ENCODE data around the gene SH3RF3. TPM values are rescaled to one million over a fixed set of nuclear protein-coding genes. Genes with fewer than 3 reads are reported as not detected.

The SH3RF3 gene
- total RNA-seq, 1 donor from 2014 or later, result 7.9 TPM

- intact Hi-C loops (cut with micrococcal nuclease), result no loop called here
- no peaks in the 10 kb centered on the region for H3K36me3 ChIP-seq
- no peak overlapping the region for H3K4me3 ChIP-seq
- H3K9me3 ChIP-seq (replicated peaks), result no peaks in the 10 kb centered on the region
- H3K27me3 ChIP-seq (ENCODE audit: low read depth), result no peaks in the 10 kb centered on the region
- TF ChIP-seq CTCF (IDR thresholded peaks at IDR 0.05; ENCODE audit: borderline replicate concordance), result no peak
- H3K4me1 ChIP-seq, result peaks cover 63% of the 10 kb centered on the region
- no peak overlapping the region for H3K27ac ChIP-seq (replicated peaks)
- no peak for DNase-seq
Measured at GRCh38 chr2:109269706-109270504, 140.9 kb downstream of the SH3RF3 start.

- no peak for TF ChIP-seq CTCF (IDR thresholded peaks at IDR 0.05; ENCODE audit: borderline replicate concordance)
- H3K9me3 ChIP-seq (replicated peaks), result no peaks in the 10 kb centered on the region
- H3K36me3 ChIP-seq, result no peaks in the 10 kb centered on the region
- DNase-seq, result no peak
- intact Hi-C loops (cut with micrococcal nuclease), result no loop called here
- H3K4me3 ChIP-seq, result no peak overlapping the region
- H3K27ac ChIP-seq (replicated peaks), result peak overlapping the region; percentile 2
- peaks cover 63% of the 10 kb centered on the region for H3K4me1 ChIP-seq
- no peaks in the 10 kb centered on the region for H3K27me3 ChIP-seq (ENCODE audit: low read depth)
Measured at GRCh38 chr2:109270505-109271312, 141.7 kb downstream of the SH3RF3 start.

- Histone ChIP-seq H3K4me3 (no peak overlapping the region), H3K9me3 (replicated peaks) (no peaks in the 10 kb centered on the region), H3K36me3 (no peaks in the 10 kb centered on the region), H3K27me3 (ENCODE audit: low read depth) (no peaks in the 10 kb centered on the region), H3K27ac (replicated peaks) (no peak overlapping the region), H3K4me1 (peaks cover 54% of the 10 kb centered on the region)
- no peak for TF ChIP-seq CTCF (IDR thresholded peaks at IDR 0.05; ENCODE audit: borderline replicate concordance)
- DNase-seq, result no peak
- intact Hi-C loops (cut with micrococcal nuclease), result no loop called here
Measured at GRCh38 chr2:109271920-109272319, 142.9 kb downstream of the SH3RF3 start.

GRCh38 chr2:109272461-109272860 lies 143.5 kb downstream of the SH3RF3 start:
- no peak overlapping the region for H3K27ac ChIP-seq (replicated peaks)
- no peak for TF ChIP-seq CTCF (IDR thresholded peaks at IDR 0.05; ENCODE audit: borderline replicate concordance)
- intact Hi-C loops (cut with micrococcal nuclease), result no loop called here
- no peak for DNase-seq
- no peaks in the 10 kb centered on the region for H3K36me3 ChIP-seq
- peaks cover 48% of the 10 kb centered on the region for H3K4me1 ChIP-seq
- no peaks in the 10 kb centered on the region for H3K27me3 ChIP-seq (ENCODE audit: low read depth)
- H3K4me3 ChIP-seq, result no peak overlapping the region
- no peaks in the 10 kb centered on the region for H3K9me3 ChIP-seq (replicated peaks)

- H3K4me3 ChIP-seq, result no peak overlapping the region
- no peak for DNase-seq
- no peak for TF ChIP-seq CTCF (IDR thresholded peaks at IDR 0.05; ENCODE audit: borderline replicate concordance)
- intact Hi-C loops (cut with micrococcal nuclease), result no loop called here
- no peaks in the 10 kb centered on the region for H3K27me3 ChIP-seq (ENCODE audit: low read depth)
- H3K4me1 ChIP-seq, result peaks cover 47% of the 10 kb centered on the region
- H3K27ac ChIP-seq (replicated peaks), result no peak overlapping the region
- no peaks in the 10 kb centered on the region for H3K9me3 ChIP-seq (replicated peaks)
- no peaks in the 10 kb centered on the region for H3K36me3 ChIP-seq
Measured at GRCh38 chr2:109275120-109276012, 146.4 kb downstream of the SH3RF3 start.

Data from left ventricle myocardium inferior (tissue), 1 donor.